A673 (cell line): ENCODE data around the gene RMND1.

Experiments
- CTCF ChIP-seq: fragments of 300-800, 200-600 bp; sonication (generic); conservative IDR thresholded peaks from 2 replicates; pipeline ENCODE4 v1.5.1; 2017; ENCODE audit warnings: low read depth, mild to moderate bottlenecking, antibody characterized with exemption, low read length, moderate library complexity, mixed read lengths
- EZH2 ChIP-seq: fragments of 200-600 bp; sonication (generic); IDR thresholded peaks from 2 replicates; pipeline ENCODE4 v1.6.1; 2017; ENCODE audit warnings: borderline replicate concordance, low read depth, mild to moderate bottlenecking, mixed read lengths, antibody characterized with exemption, low read length; ENCODE audit not compliant: poor library complexity, severe bottlenecking

GRCh38 chr6:151488226-151488625 lies 36.3 kb upstream of the RMND1 start:
- no peak for TF ChIP-seq CTCF
- TF ChIP-seq EZH2: no peak
